NCI-H748 (cell line): ENCODE results near the gene CCDC70.

ENCODE experiments used
- DNase-seq: peaks from one replicate; lab custom pipeline; 2025; ENCODE audit not compliant: unreplicated experiment; lab: John Stamatoyannopoulos, UW

CCDC70 gene

GRCh38 chr13:51856998-51857397, 4.8 kb upstream of the CCDC70 start:
- peak; percentile 46 for DNase-seq

GRCh38 chr13:51858433-51859247, 3.1 kb upstream of the CCDC70 start:
- no peak for DNase-seq

GRCh38 chr13:51862957-51863356, 1.2 kb downstream of the CCDC70 start:
- no peak for DNase-seq

- no peak for DNase-seq
These were observed 4.1 kb downstream of the CCDC70 start for GRCh38 chr13:51865838-51866237.

- DNase-seq: no peak
These were observed 5.3 kb downstream of the CCDC70 start for GRCh38 chr13:51867062-51867461.

GRCh38 chr13:51869916-51870315, 8.1 kb downstream of the CCDC70 start:
- no peak for DNase-seq

- no peak for DNase-seq
These were observed 8.8 kb downstream of the CCDC70 start for GRCh38 chr13:51870616-51871015.

- DNase-seq: no peak
These were observed 11.5 kb downstream of the CCDC70 start for GRCh38 chr13:51873117-51873798.

GRCh38 chr13:51873837-51874236, 12.1 kb downstream of the CCDC70 start:
- no peak for DNase-seq

GRCh38 chr13:51874651-51875050, 12.9 kb downstream of the CCDC70 start:
- peak; percentile 89 for DNase-seq

GRCh38 chr13:51879133-51879532, 17.4 kb downstream of the CCDC70 start:
- no peak for DNase-seq

- DNase-seq: no peak
These were observed 19.5 kb downstream of the CCDC70 start for GRCh38 chr13:51881296-51881695.

- no peak for DNase-seq
These were observed 20.9 kb downstream of the CCDC70 start for GRCh38 chr13:51882570-51883225.

- no peak for DNase-seq
These were observed 21.4 kb downstream of the CCDC70 start for GRCh38 chr13:51883226-51883600.

- no peak for DNase-seq
These were observed 23.9 kb downstream of the CCDC70 start for GRCh38 chr13:51885651-51886050.

GRCh38 chr13:51887468-51887867, 25.7 kb downstream of the CCDC70 start:
- DNase-seq: no peak

- DNase-seq: no peak
These were observed 30.9 kb downstream of the CCDC70 start for GRCh38 chr13:51892657-51893056.

- no peak for DNase-seq
These were observed 32.5 kb downstream of the CCDC70 start for GRCh38 chr13:51894239-51894638.

- peak; percentile 51 for DNase-seq
These were observed 34.4 kb downstream of the CCDC70 start for GRCh38 chr13:51895906-51896888.

- DNase-seq: no peak
These were observed 38.7 kb downstream of the CCDC70 start for GRCh38 chr13:51900471-51900870.

- no peak for DNase-seq
These were observed 41.0 kb downstream of the CCDC70 start for GRCh38 chr13:51902776-51903175.
